B cell (primary cell): Measurements from ENCODE around the gene SERHL2. TPM values are rescaled to one million over a fixed set of nuclear protein-coding genes. Genes with fewer than 3 reads are reported as not detected.

Experiments used
- ATAC-seq: fragments of 200-7000 bp; cut with Tn5 transposase; one replicate; pipeline ENCODE4 v1.10.0; 2021; ENCODE audit warnings: low read depth, mild to moderate bottlenecking, moderate number of reproducible peaks, moderate library complexity
- CTCF ChIA-PET: fragments of 350-600 bp; sonication (Branson Sonifier 250); formaldehyde crosslinking; loops from one replicate; lab custom pipeline; 2021; ENCODE audit warnings: antibody characterized with exemption, inconsistent platforms; lab: Charles Lee
- POLR2A ChIA-PET: fragments of 350-600 bp; sonication (Branson Sonifier 250); formaldehyde crosslinking; loops from one replicate; lab custom pipeline; 2021; ENCODE audit warnings: antibody characterized with exemption; lab: Charles Lee
- DNase-seq: peaks from one replicate; pipeline ENCODE4 v3.0.0; 2013
- H2AFZ ChIP-seq: 2 replicates; pipeline ENCODE4 v1.6.1; 2012; ENCODE audit warnings: mild to moderate bottlenecking, low read depth, low read length; ENCODE audit not compliant: insufficient read depth, poor library complexity, severe bottlenecking
- H3K27ac ChIP-seq, 2 donors: 1 replicate in 1 of 2; 2 replicates in 1 of 2; pipeline ENCODE4 v1.5.1; 2012 to 2013; ENCODE audit warnings: low read length in 2 of 2, mild to moderate bottlenecking in 2 of 2, moderate library complexity in 1 of 2
- H3K27me3 ChIP-seq, 4 experiments: fragments of 200-600 bp in 1 of 4; sonication (generic) in 1 of 4; replicated peaks in 1 of 4; 1 replicate in 2 of 4; 2 replicates in 2 of 4; pipeline versions ENCODE4 v1.6.1 to v1.7.0; 2013 to 2016; ENCODE audit warnings: low read length in 3 of 4, mild to moderate bottlenecking in 2 of 4, mixed read lengths in 1 of 4, moderate library complexity in 1 of 4; ENCODE audit not compliant: insufficient read depth in 4 of 4, control insufficient read depth in 3 of 4; ENCODE audit errors: control extremely low read depth in 1 of 4
- H3K36me3 ChIP-seq, 2 experiments: replicated peaks in 1 of 2; 1 replicate in 1 of 2; 2 replicates in 1 of 2; pipeline versions ENCODE4 v1.6.1 to v1.7.1; 2013; ENCODE audit warnings: low read length in 1 of 2; ENCODE audit not compliant: insufficient read depth in 2 of 2, control insufficient read depth in 1 of 2; ENCODE audit errors: control extremely low read depth in 1 of 2, extremely low read depth in 1 of 2
- H3K4me1 ChIP-seq, 2 donors: fragments of 200-600 bp in 1 of 2; sonication (generic) in 1 of 2; 1 replicate in 1 of 2; 2 replicates in 1 of 2; pipeline versions ENCODE4 v1.5.1 to v1.6.1; 2013 to 2017; ENCODE audit warnings: low read length in 2 of 2; ENCODE audit not compliant: control insufficient read depth in 2 of 2, insufficient read depth in 2 of 2
- H3K4me2 ChIP-seq: replicated peaks from 2 replicates; pipeline ENCODE3; 2012; ENCODE audit warnings: mild to moderate bottlenecking, low read depth, low read length; ENCODE audit not compliant: poor library complexity, severe bottlenecking
- H3K4me3 ChIP-seq, 5 experiments: fragments of 200-600 bp in 1 of 5; sonication (generic) in 1 of 5; 1 replicate in 3 of 5; 2 replicates in 2 of 5; pipeline versions ENCODE4 v1.5.1 to v1.7.0; 2011 to 2016; ENCODE audit warnings: low read length in 4 of 5, mild to moderate bottlenecking in 4 of 5, low read depth in 2 of 5, control low read depth in 1 of 5, moderate library complexity in 1 of 5; ENCODE audit not compliant: insufficient read depth in 1 of 5; ENCODE audit errors: control extremely low read depth in 1 of 5, extremely low read depth in 1 of 5
- H3K79me2 ChIP-seq: fragments of 200-600 bp; sonication (generic); one replicate; pipeline ENCODE4 v1.6.0; 2016; ENCODE audit warnings: low read length; ENCODE audit not compliant: control insufficient read depth, insufficient read depth
- H3K9ac ChIP-seq: fragments of 200-600 bp; sonication (generic); 2 replicates; pipeline ENCODE4 v1.6.1; 2017; ENCODE audit warnings: mild to moderate bottlenecking, low read length, moderate library complexity
- H3K9me3 ChIP-seq, 3 donors: one replicate each; pipeline versions ENCODE4 v1.6.1 to v1.7.1; 2013; ENCODE audit warnings: low read length in 2 of 3; ENCODE audit not compliant: control insufficient read depth in 2 of 3, insufficient read depth in 1 of 3; ENCODE audit errors: control extremely low read depth in 1 of 3
- H4K20me1 ChIP-seq: 2 replicates; pipeline ENCODE4 v1.6.0; 2012; ENCODE audit warnings: mild to moderate bottlenecking, low read length; ENCODE audit not compliant: insufficient read depth, control insufficient read depth, poor library complexity, severe bottlenecking
- H3K27ac Mint-ChIP-seq: one replicate; pipeline ENCODE4 v1.8.0; 2021; ENCODE audit warnings: mixed read lengths
- H3K27me3 Mint-ChIP-seq: one replicate; pipeline ENCODE4 v1.8.0; 2021; ENCODE audit warnings: mixed read lengths
- H3K4me1 Mint-ChIP-seq: one replicate; pipeline ENCODE4 v1.8.0; 2021; ENCODE audit warnings: mixed read lengths
- H3K4me3 Mint-ChIP-seq: one replicate; pipeline ENCODE4 v1.8.0; 2021; ENCODE audit warnings: mixed read lengths
- H3K9me3 Mint-ChIP-seq: one replicate; pipeline ENCODE4 v1.8.0; 2022; ENCODE audit warnings: mixed read lengths; ENCODE audit not compliant: insufficient read depth
- EZH2 ChIP-seq: IDR thresholded peaks from 2 replicates; pipeline ENCODE4 v1.6.1; 2012; ENCODE audit warnings: borderline replicate concordance, low read depth, mild to moderate bottlenecking, moderate library complexity, low read length; ENCODE audit not compliant: insufficient read depth, poor library complexity, severe bottlenecking
- WGBS: methylation state at CpG from one replicate; pipeline ENCODE4 v1.1.5; 2013; ENCODE audit warnings: missing lambda C conversion rate; ENCODE audit not compliant: insufficient coverage; 5-methylcytosine and 5-hydroxymethylcytosine counted together
- intact Hi-C: fragments of 100-400 bp; cut with micrococcal nuclease; formaldehyde crosslinking; loops from one replicate; pipeline ENCODE4 v1.10.0; 2022
- polyA plus RNA-seq: library from polyadenylated mRNA; depleted of rRNA; stranded (reverse); fragments of >200 nt; gene quantifications from 2 replicates; pipeline ENCODE4 v1.2.3, GENCODE V29; 2012
- total RNA-seq, 2 donors: library from RNA; stranded (reverse); fragments of 120-200 nt in 1 of 2; gene quantifications; 1 replicate in 1 of 2; 2 replicates in 1 of 2; pipeline versions ENCODE4 v1.2.3 to v1.2.4, GENCODE V29; 2013 to 2022
- TF ChIP-seq, protein P1 (sequence below): fragments of 200-600 bp; IDR thresholded peaks from one replicate; pipeline ENCODE4 v1.8.0; 2022; ENCODE audit warnings: antibody characterized with exemption, mild to moderate bottlenecking

Gene SERHL2
- total and polyA plus RNA-seq, 2 donors (not counting 1 experiment from before 2014, with no cell fraction given): 5.5 to 7.3 TPM

DNA sequence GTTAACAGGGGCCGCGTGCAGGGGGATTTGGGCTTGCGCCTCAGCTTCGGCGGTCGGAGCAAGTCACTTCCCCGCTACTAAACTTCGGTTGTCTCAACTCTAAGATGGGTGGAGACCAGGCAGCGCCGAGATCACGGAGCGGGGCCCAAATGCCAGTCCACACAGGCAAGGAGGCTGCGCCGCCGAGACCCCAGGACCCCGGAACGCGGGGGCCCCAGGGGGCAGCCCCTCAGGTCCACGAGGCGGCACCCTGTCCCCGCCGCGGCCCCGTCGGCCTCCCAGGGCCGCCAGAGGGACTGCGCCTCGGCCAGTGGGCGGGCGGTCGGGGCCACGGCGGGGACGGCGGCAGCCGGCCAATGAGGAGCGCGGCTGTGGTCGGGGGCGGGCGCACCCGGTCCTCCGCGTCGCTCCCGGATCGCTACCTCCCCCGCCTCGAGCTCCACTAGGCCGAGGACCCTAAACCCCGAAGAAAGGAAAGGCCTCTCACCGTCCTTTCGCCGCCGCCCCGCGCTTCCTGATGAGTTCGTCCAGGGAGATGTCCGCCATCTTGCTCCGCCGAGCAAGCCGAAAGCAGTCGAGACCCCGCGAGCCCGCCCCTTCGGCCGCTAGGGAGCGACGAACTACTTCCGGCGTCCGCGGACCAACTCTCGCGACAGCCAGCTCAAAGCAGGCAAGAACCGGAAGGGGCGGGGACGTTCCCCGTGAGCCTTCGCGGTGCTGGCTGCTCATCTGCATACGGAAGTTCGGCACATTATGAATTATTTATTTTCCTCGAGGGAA, 60.7 kb downstream of the SERHL2 start, which contains the start of gene POLDIP3:
TSS of gene POLDIP3 (minus strand) at position 572 of the 780 bp plus-strand sequence. CDS start at position 546, 26 bp downstream.
- Histone ChIP-seq H3K27me3 (no peaks in the 10 kb centered on the region), H3K4me1 (peaks cover 21 to 46% of the 10 kb centered on the region in 2 donors), H3K36me3 (peaks cover 4 to 37% of the 10 kb centered on the region in 2 experiments), H3K27ac (peak within 1 kb of the TSS; percentile 98 to 100), H3K9me3 (no peaks in the 10 kb centered on the region), H3K4me3 (peak within 1 kb of the TSS; percentile 59 to 91 (median 74)), H3K9ac (peak within 1 kb of the TSS; percentile 95), H4K20me1 (peaks cover 40% of the 10 kb centered on the region), H3K79me2 (peaks cover 40% of the 10 kb centered on the region), H3K4me2 (peak within 1 kb of the TSS; percentile 76), H2AFZ (peak within 1 kb of the TSS; percentile 88)
- Mint-ChIP-seq H3K27me3 (no peaks in the 10 kb centered on the region), H3K4me3 (peak within 1 kb of the TSS; percentile 94), H3K4me1 (peaks cover 56% of the 10 kb centered on the region), H3K27ac (peak within 1 kb of the TSS; percentile 100), H3K9me3 (no peaks in the 10 kb centered on the region)
- CTCF ChIA-PET: interaction anchor here (0.9 to 1.9 kb wide), 8 partner anchors 9 to 253 kb away, joined by 3 to 8 read pairs (median 6); no protein-coding TSS in a partner anchor
- TF ChIP-seq EZH2: no peak
- intact Hi-C loops: loop anchor here (1.0 to 2.0 kb wide), 9 partner anchors 32 to 400 kb away; partner anchors contain the start of genes ARFGAP3, CYB5R3, PACSIN2 and RRP7A
- WGBS: under 1% methylated on average over 77 of the region's 85 CpGs
- DNase-seq (peak; percentile 99), ATAC-seq (peak; percentile 68)
- POLR2A ChIA-PET: interaction anchor here (0.5 to 2.9 kb wide), 21 partner anchors 8 to 1592 kb away, joined by 3 to 23 read pairs (median 5); partner anchors contain the start of genes ARFGAP3, CYB5R3, PACSIN2 and SERHL2

GRCh38 chr22:42615092-42615859, 61.5 kb downstream of the SERHL2 start:
- ChIA-PET POLR2A (interaction anchor here (0.6 to 2.9 kb wide), 14 partner anchors 28 to 536 kb away, joined by 3 to 23 read pairs (median 6); partner anchors contain the start of genes ARFGAP3, CYB5R3, PACSIN2 and SERHL2), CTCF (interaction anchor here (0.9 to 1.9 kb wide), 9 partner anchors 9 to 252 kb away, joined by 3 to 7 read pairs (median 3); no protein-coding TSS in a partner anchor)
- Mint-ChIP-seq H3K27ac (peak overlapping the region; percentile 100), H3K27me3 (no peaks in the 10 kb centered on the region), H3K4me1 (peaks cover 51% of the 10 kb centered on the region), H3K9me3 (no peaks in the 10 kb centered on the region), H3K4me3 (peak overlapping the region; percentile 92)
- peaks cover 21 to 46% of the 10 kb centered on the region in 2 donors for H3K4me1 ChIP-seq
- no peaks in the 10 kb centered on the region for H3K27me3 ChIP-seq
- intact Hi-C loops: loop anchor here (1.0 to 2.0 kb wide), 7 partner anchors 32 to 400 kb away; partner anchors contain the start of genes ARFGAP3, CYB5R3, PACSIN2 and SERHL2
- peak overlapping the region; percentile 98 to 100 for H3K27ac ChIP-seq
- DNase-seq (peak; percentile 97), ATAC-seq (peak; percentile 63)
- peak overlapping the region; percentile 95 for H3K9ac ChIP-seq
- no peaks in the 10 kb centered on the region for H3K9me3 ChIP-seq
- peaks cover 33% of the 10 kb centered on the region for H3K79me2 ChIP-seq
- H3K4me2 ChIP-seq: peak overlapping the region; percentile 76
- peaks cover 33% of the 10 kb centered on the region for H4K20me1 ChIP-seq
- peak overlapping the region; percentile 88 for H2AFZ ChIP-seq
- peak overlapping the region; percentile 59 to 82 (median 74) for H3K4me3 ChIP-seq
- 0% methylated on average over 20 of the region's 35 CpGs for WGBS
- peaks cover 0 to 34% of the 10 kb centered on the region in 2 experiments for H3K36me3 ChIP-seq
- no peak for TF ChIP-seq EZH2
- TF ChIP-seq, protein P1, sequence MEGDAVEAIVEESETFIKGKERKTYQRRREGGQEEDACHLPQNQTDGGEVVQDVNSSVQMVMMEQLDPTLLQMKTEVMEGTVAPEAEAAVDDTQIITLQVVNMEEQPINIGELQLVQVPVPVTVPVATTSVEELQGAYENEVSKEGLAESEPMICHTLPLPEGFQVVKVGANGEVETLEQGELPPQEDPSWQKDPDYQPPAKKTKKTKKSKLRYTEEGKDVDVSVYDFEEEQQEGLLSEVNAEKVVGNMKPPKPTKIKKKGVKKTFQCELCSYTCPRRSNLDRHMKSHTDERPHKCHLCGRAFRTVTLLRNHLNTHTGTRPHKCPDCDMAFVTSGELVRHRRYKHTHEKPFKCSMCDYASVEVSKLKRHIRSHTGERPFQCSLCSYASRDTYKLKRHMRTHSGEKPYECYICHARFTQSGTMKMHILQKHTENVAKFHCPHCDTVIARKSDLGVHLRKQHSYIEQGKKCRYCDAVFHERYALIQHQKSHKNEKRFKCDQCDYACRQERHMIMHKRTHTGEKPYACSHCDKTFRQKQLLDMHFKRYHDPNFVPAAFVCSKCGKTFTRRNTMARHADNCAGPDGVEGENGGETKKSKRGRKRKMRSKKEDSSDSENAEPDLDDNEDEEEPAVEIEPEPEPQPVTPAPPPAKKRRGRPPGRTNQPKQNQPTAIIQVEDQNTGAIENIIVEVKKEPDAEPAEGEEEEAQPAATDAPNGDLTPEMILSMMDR: no peak
